ENCODE results near the gene NCAPH2. TPM values are rescaled to one million over a fixed set of nuclear protein-coding genes. Genes with fewer than 3 reads are reported as not detected.

NCAPH2 gene
- total and polyA plus RNA-seq, 9 of the 15 experiments (the other 6 are each of a cell fraction or from before 2014, with no cell fraction given) = 3.6 to 88.6 (median 32.4) TPM

DNA sequence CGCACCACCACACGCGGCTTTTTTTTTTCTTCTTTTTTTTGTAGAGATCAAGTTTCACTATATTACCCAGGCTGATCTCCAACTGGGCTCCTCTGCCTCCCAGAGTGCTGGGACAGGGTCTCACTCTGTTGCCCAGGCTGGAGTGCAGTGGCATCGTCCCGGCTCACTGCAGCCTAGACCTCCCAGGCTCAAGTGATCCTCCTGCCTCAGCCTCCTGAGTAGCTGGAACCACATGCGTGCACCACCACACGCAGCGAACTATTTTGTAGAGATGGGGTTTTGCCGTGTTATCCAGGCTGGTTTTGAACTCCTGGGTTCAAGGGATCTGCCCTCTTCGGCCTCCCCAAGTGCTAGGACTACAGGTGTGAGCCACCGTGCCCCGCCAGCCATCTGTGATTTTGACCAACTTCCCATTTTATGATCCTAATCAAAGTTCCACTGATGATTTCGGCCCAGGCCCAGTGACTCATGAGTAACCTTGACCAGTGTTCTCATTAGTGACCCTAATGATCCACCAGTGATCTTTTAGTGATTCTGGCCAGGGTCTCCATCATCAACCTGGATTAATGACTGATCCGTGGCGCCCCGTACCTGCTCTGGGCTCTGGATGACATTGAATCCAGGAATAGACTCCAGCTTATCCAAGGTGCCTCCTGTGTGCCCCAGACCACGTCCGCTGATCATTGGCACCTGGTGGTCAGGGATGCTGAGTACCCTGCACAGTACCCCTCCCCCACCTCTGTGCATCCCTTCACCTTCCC lies 20.1 kb downstream of the NCAPH2 start (continued):
- TF ChIP-seq, protein P1, sequence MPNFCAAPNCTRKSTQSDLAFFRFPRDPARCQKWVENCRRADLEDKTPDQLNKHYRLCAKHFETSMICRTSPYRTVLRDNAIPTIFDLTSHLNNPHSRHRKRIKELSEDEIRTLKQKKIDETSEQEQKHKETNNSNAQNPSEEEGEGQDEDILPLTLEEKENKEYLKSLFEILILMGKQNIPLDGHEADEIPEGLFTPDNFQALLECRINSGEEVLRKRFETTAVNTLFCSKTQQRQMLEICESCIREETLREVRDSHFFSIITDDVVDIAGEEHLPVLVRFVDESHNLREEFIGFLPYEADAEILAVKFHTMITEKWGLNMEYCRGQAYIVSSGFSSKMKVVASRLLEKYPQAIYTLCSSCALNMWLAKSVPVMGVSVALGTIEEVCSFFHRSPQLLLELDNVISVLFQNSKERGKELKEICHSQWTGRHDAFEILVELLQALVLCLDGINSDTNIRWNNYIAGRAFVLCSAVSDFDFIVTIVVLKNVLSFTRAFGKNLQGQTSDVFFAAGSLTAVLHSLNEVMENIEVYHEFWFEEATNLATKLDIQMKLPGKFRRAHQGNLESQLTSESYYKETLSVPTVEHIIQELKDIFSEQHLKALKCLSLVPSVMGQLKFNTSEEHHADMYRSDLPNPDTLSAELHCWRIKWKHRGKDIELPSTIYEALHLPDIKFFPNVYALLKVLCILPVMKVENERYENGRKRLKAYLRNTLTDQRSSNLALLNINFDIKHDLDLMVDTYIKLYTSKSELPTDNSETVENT (CRISPR knock-in tag; IDR thresholded peaks at IDR 0.05) = no peak
- no peak for TF ChIP-seq XRCC3 (IDR thresholded peaks at IDR 0.05)
- no peak for TF ChIP-seq ZNF347 (CRISPR knock-in tag; IDR thresholded peaks at IDR 0.05; ENCODE audit: low read depth)
- TF ChIP-seq STAG1 (CRISPR knock-in tag; IDR thresholded peaks at IDR 0.05; ENCODE audit: borderline replicate concordance) = no peak
- no peak for TF ChIP-seq CLOCK (CRISPR knock-in tag; IDR thresholded peaks at IDR 0.05; ENCODE audit: borderline replicate concordance)
- no peak for TF ChIP-seq RBM17 (IDR thresholded peaks at IDR 0.05; ENCODE audit: borderline replicate concordance, low read depth, low read length)
- TF ChIP-seq MTA3 (IDR thresholded peaks at IDR 0.05; ENCODE audit: borderline replicate concordance) = no peak
- no peak for TF ChIP-seq ZFP30 (CRISPR knock-in tag; IDR thresholded peaks at IDR 0.05; ENCODE audit: borderline replicate concordance)
- no peak for TF ChIP-seq GTF2E2 (tag; IDR thresholded peaks at IDR 0.05)
